ENCODE data around the gene SEC23B. TPM values are rescaled to one million over a fixed set of nuclear protein-coding genes. Genes with fewer than 3 reads are reported as not detected.
A peak's percentile ranks its signal among the peaks of the same experiment; 100 is the strongest.

Gene SEC23B
- total and polyA plus RNA-seq, 2 of the 13 experiments (the other 11 are each of a cell fraction or from before 2014, with no cell fraction given): 114 to 120 TPM

- TF ChIP-seq MXD1 (CRISPR knock-in tag; IDR thresholded peaks at IDR 0.05) (peak; percentile 93), SMAD1 (CRISPR knock-in tag; IDR thresholded peaks at IDR 0.05; ENCODE audit: borderline replicate concordance, low read depth) (peak; percentile 93; the same call in 1 of the 2 replicates), HBP1 (CRISPR knock-in tag; IDR thresholded peaks at IDR 0.05; ENCODE audit: low read depth) (peak; percentile 88), ZNF431 (CRISPR knock-in tag; IDR thresholded peaks at IDR 0.05; ENCODE audit: borderline replicate concordance, low read depth) (peak; percentile 97), HIC2 (CRISPR knock-in tag; IDR thresholded peaks at IDR 0.05; ENCODE audit: low read depth) (no peak), NR2F6 (IDR thresholded peaks at IDR 0.05) (peak; percentile 19), NR2F6 (CRISPR knock-in tag; IDR thresholded peaks at IDR 0.05) (peak; percentile 75), KLF13 (CRISPR knock-in tag; IDR thresholded peaks at IDR 0.05) (peak; percentile 67; the same call in 1 of the 2 replicates), ZNF580 (CRISPR knock-in tag; IDR thresholded peaks at IDR 0.05; ENCODE audit: borderline replicate concordance, low read depth) (peak; percentile 93; the same call in 1 of the 2 replicates), GTF2F1 (IDR thresholded peaks at IDR 0.05; ENCODE audit: low read length) (no peak), ZSCAN25 (CRISPR knock-in tag; IDR thresholded peaks at IDR 0.05) (0 out of 2 replicates have a peak, but pooled peaks have one; percentile 29), ATF2 (CRISPR knock-in tag; IDR thresholded peaks at IDR 0.05) (peak; percentile 89), SP140L (CRISPR knock-in tag; IDR thresholded peaks at IDR 0.05; ENCODE audit: borderline replicate concordance) (no peak)
- TF ChIP-seq, protein P1, sequence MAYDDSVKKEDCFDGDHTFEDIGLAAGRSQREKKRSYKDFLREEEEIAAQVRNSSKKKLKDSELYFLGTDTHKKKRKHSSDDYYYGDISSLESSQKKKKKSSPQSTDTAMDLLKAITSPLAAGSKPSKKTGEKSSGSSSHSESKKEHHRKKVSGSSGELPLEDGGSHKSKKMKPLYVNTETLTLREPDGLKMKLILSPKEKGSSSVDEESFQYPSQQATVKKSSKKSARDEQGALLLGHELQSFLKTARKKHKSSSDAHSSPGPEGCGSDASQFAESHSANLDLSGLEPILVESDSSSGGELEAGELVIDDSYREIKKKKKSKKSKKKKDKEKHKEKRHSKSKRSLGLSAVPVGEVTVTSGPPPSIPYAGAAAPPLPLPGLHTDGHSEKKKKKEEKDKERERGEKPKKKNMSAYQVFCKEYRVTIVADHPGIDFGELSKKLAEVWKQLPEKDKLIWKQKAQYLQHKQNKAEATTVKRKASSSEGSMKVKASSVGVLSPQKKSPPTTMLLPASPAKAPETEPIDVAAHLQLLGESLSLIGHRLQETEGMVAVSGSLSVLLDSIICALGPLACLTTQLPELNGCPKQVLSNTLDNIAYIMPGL (CRISPR knock-in tag; IDR thresholded peaks at IDR 0.05; ENCODE audit: borderline replicate concordance in 1 of 2, low read depth in 1 of 2): peak; percentile 95
- TF ChIP-seq, protein P2, sequence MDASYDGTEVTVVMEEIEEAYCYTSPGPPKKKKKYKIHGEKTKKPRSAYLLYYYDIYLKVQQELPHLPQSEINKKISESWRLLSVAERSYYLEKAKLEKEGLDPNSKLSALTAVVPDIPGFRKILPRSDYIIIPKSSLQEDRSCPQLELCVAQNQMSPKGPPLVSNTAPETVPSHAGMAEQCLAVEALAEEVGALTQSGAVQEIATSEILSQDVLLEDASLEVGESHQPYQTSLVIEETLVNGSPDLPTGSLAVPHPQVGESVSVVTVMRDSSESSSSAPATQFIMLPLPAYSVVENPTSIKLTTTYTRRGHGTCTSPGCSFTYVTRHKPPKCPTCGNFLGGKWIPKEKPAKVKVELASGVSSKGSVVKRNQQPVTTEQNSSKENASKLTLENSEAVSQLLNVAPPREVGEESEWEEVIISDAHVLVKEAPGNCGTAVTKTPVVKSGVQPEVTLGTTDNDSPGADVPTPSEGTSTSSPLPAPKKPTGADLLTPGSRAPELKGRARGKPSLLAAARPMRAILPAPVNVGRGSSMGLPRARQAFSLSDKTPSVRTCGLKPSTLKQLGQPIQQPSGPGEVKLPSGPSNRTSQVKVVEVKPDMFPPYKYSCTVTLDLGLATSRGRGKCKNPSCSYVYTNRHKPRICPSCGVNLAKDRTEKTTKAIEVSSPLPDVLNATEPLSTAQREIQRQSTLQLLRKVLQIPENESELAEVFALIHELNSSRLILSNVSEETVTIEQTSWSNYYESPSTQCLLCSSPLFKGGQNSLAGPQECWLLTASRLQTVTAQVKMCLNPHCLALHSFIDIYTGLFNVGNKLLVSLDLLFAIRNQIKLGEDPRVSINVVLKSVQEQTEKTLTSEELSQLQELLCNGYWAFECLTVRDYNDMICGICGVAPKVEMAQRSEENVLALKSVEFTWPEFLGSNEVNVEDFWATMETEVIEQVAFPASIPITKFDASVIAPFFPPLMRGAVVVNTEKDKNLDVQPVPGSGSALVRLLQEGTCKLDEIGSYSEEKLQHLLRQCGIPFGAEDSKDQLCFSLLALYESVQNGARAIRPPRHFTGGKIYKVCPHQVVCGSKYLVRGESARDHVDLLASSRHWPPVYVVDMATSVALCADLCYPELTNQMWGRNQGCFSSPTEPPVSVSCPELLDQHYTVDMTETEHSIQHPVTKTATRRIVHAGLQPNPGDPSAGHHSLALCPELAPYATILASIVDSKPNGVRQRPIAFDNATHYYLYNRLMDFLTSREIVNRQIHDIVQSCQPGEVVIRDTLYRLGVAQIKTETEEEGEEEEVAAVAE (CRISPR knock-in tag; IDR thresholded peaks at IDR 0.05; ENCODE audit: borderline replicate concordance): peak; percentile 95; the same call in 1 of the 2 replicates
These were observed 59.4 kb downstream of the SEC23B start, which contains the start of gene SMIM26 (continued) for GRCh38 chr20:18566892-18567738.
